Brain microvascular endothelial cell (primary cell): ENCODE data around the gene CTRB1.
"Not testable (repeated sequence)": the region's sequence is repeated elsewhere in the genome, so short reads cannot be mapped to it uniquely, and the experiment has no call there.

ENCODE experiments used
- DNase-seq: peaks from one replicate; pipeline ENCODE4 v3.0.0-alpha.2; 2020
- H3K27ac ChIP-seq: fragments of 250-450 bp; sonication (Bioruptor Pico); 2 replicates; pipeline ENCODE4 v1.5.1; 2020; ENCODE audit warnings: mild to moderate bottlenecking, moderate library complexity
- H3K27me3 ChIP-seq: fragments of 250-450 bp; sonication (Bioruptor Pico); replicated peaks from 2 replicates; pipeline ENCODE4 v1.5.1; 2020; ENCODE audit warnings: mild to moderate bottlenecking
- H3K36me3 ChIP-seq: fragments of 250-450 bp; sonication (Bioruptor Pico); replicated peaks from 2 replicates; pipeline ENCODE4 v1.5.1; 2020; ENCODE audit warnings: mild to moderate bottlenecking
- H3K4me3 ChIP-seq: 2 replicates; pipeline ENCODE4 v1.5.1; 2011; ENCODE audit warnings: low read depth, mild to moderate bottlenecking, control low read depth, low read length, moderate library complexity
- CTCF ChIP-seq: IDR thresholded peaks from 2 replicates; pipeline ENCODE4 v1.5.1; 2011; ENCODE audit warnings: low read depth, mild to moderate bottlenecking, moderate library complexity, low read length, control low read depth, inconsistent platforms; ENCODE audit errors: missing control alignments
- in situ Hi-C: cut with HindIII; loops from 2 replicates; pipeline ENCODE4 v1.10.0; 2017; ENCODE audit warnings: low sequenced_read_pairs, low pct_ligation_motif_present

CTRB1 gene

GRCh38 chr16:75216127-75216526, 2.7 kb upstream of the CTRB1 start:
- H3K4me3 ChIP-seq: no peak overlapping the region
- H3K27me3 ChIP-seq: no peaks in the 10 kb centered on the region
- H3K36me3 ChIP-seq: no peaks in the 10 kb centered on the region
- H3K27ac ChIP-seq: no peak overlapping the region
- TF ChIP-seq CTCF: no peak
- DNase-seq: no peak
- in situ Hi-C loops: no loop called here

- no peaks in the 10 kb centered on the region for H3K36me3 ChIP-seq
- H3K27me3 ChIP-seq: no peaks in the 10 kb centered on the region
- no peak overlapping the region for H3K4me3 ChIP-seq
- in situ Hi-C loops: no loop called here
- TF ChIP-seq CTCF: no peak
- H3K27ac ChIP-seq: no peak overlapping the region
- no peak for DNase-seq
Measured at GRCh38 chr16:75216576-75216975, 2.2 kb upstream of the CTRB1 start.

- no peaks in the 10 kb centered on the region for H3K27me3 ChIP-seq
- H3K27ac ChIP-seq: no peak overlapping the region
- H3K36me3 ChIP-seq: no peaks in the 10 kb centered on the region
- no peak overlapping the region for H3K4me3 ChIP-seq
- no peak for DNase-seq
- in situ Hi-C loops: no loop called here
- no peak for TF ChIP-seq CTCF
Measured at GRCh38 chr16:75217389-75217851, 1.4 kb upstream of the CTRB1 start.

GRCh38 chr16:75219088-75219487, 300 bp downstream of the CTRB1 start:
- Histone ChIP-seq H3K27ac (no peak overlapping the region), H3K4me3 (no peak overlapping the region), H3K27me3 (no peaks in the 10 kb centered on the region), H3K36me3 (no peaks in the 10 kb centered on the region)
- no peak for DNase-seq
- in situ Hi-C loops: no loop called here
- TF ChIP-seq CTCF: no peak

- TF ChIP-seq CTCF: no peak
- in situ Hi-C loops: no loop called here
- Histone ChIP-seq H3K36me3 (no peaks in the 10 kb centered on the region), H3K27ac (no peak overlapping the region), H3K4me3 (no peak overlapping the region), H3K27me3 (no peaks in the 10 kb centered on the region)
- no peak for DNase-seq
Measured at GRCh38 chr16:75219838-75220237, 1.1 kb downstream of the CTRB1 start.

- DNase-seq: no peak
- Histone ChIP-seq H3K36me3 (peaks cover under 1% of the 10 kb centered on the region), H3K27me3 (no peaks in the 10 kb centered on the region), H3K27ac (no peak overlapping the region), H3K4me3 (no peak overlapping the region)
- in situ Hi-C loops: no loop called here
- no peak for TF ChIP-seq CTCF
Measured at GRCh38 chr16:75222271-75222783, 3.5 kb downstream of the CTRB1 start.

GRCh38 chr16:75223129-75223528, 4.3 kb downstream of the CTRB1 start:
- H3K4me3 ChIP-seq, H3K27ac ChIP-seq, H3K36me3 ChIP-seq, in situ Hi-C loops, DNase-seq, H3K27me3 ChIP-seq: not testable (repeated sequence)
